Right renal pelvis (tissue), 4 donors: ENCODE results near the gene LRP1. TPM values are rescaled to one million over a fixed set of nuclear protein-coding genes. Genes with fewer than 3 reads are reported as not detected.

Experiments
- DNase-seq, 4 donors: peaks; one replicate each; pipeline ENCODE4 v3.0.0-alpha.2; 2013; ENCODE audit warnings: low read depth in 4 of 4, low spot score in 3 of 4, missing footprints in 1 of 4
- polyA plus RNA-seq, 4 donors: library from polyadenylated mRNA; unstranded; fragments of 120-200 nt; gene quantifications; one replicate each; pipeline ENCODE4 v1.2.1, GENCODE V29; 2013; ENCODE audit not compliant: insufficient read length in 4 of 4

The LRP1 gene
- polyA plus RNA-seq, 4 donors: 63.0 to 102 (median 70.6) TPM

GRCh38 chr12:57150400-57151000, 22.2 kb downstream of the LRP1 start:
- DNase-seq: no peak

GRCh38 chr12:57151741-57152630, 23.7 kb downstream of the LRP1 start:
- no peak for DNase-seq

- no peak for DNase-seq
Measured at GRCh38 chr12:57152639-57153038, 24.4 kb downstream of the LRP1 start.

- DNase-seq: no peak
Measured at GRCh38 chr12:57153415-57153997, 25.2 kb downstream of the LRP1 start.

GRCh38 chr12:57154076-57154475, 25.8 kb downstream of the LRP1 start:
- no peak for DNase-seq

GRCh38 chr12:57154804-57155434, 26.6 kb downstream of the LRP1 start:
- DNase-seq: no peak

- no peak for DNase-seq
Measured at GRCh38 chr12:57156701-57157403, 28.6 kb downstream of the LRP1 start.

GRCh38 chr12:57157588-57158173, 29.4 kb downstream of the LRP1 start:
- DNase-seq: no peak

GRCh38 chr12:57158186-57158585, 29.9 kb downstream of the LRP1 start:
- DNase-seq: no peak

GRCh38 chr12:57158665-57159064, 30.4 kb downstream of the LRP1 start:
- no peak for DNase-seq

- no peak for DNase-seq
Measured at GRCh38 chr12:57159311-57159710, 31.0 kb downstream of the LRP1 start.

- no peak for DNase-seq
Measured at GRCh38 chr12:57160040-57160439, 31.8 kb downstream of the LRP1 start.

- DNase-seq: no peak
Measured at GRCh38 chr12:57160741-57161140, 32.5 kb downstream of the LRP1 start.

- DNase-seq: no peak
Measured at GRCh38 chr12:57161491-57161890, 33.2 kb downstream of the LRP1 start.

GRCh38 chr12:57162553-57163125, 34.4 kb downstream of the LRP1 start:
- DNase-seq: no peak

- no peak for DNase-seq
Measured at GRCh38 chr12:57164454-57164853, 36.2 kb downstream of the LRP1 start.

GRCh38 chr12:57164966-57165625, 36.8 kb downstream of the LRP1 start:
- no peak for DNase-seq

- DNase-seq: no peak
Measured at GRCh38 chr12:57165741-57166140, 37.5 kb downstream of the LRP1 start.

GRCh38 chr12:57166971-57167371, 38.7 kb downstream of the LRP1 start:
- no peak for DNase-seq
